PC-9 (cell line): ENCODE results near the gene RAB25.

Experiments
- EZH2 ChIP-seq: fragments of 200-600 bp; sonication (generic); IDR thresholded peaks from 2 replicates; pipeline ENCODE4 v1.8.0; 2017; ENCODE audit warnings: antibody characterized with exemption, low read depth
- TF ChIP-seq, protein P1 (sequence below): fragments of 200-600 bp; sonication (generic); conservative IDR thresholded peaks from 2 replicates; pipeline ENCODE4 v1.6.1; 2017; ENCODE audit warnings: mixed run types, antibody characterized with exemption, mild to moderate bottlenecking, moderate library complexity

DNA sequence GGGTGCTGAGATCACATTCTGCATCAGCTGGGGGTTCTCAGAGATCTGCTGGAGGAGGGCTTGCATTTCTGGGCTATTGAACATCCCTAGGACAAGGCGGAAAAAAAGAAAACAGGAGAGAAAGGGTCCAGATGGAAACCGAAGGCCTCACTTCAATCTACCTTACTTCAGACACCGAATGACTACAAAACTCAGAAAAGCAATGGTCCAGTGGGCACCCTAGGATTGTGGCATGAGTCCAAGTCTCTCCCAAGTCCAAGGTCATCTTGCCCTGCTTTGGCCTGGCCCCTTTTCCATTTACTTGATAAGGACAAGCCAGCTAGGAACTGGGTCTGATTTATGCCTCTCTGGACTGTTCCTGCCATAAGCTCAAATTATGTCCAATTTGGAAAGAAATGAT is 18.1 kb upstream of the RAB25 start:
- TF ChIP-seq, protein P1, sequence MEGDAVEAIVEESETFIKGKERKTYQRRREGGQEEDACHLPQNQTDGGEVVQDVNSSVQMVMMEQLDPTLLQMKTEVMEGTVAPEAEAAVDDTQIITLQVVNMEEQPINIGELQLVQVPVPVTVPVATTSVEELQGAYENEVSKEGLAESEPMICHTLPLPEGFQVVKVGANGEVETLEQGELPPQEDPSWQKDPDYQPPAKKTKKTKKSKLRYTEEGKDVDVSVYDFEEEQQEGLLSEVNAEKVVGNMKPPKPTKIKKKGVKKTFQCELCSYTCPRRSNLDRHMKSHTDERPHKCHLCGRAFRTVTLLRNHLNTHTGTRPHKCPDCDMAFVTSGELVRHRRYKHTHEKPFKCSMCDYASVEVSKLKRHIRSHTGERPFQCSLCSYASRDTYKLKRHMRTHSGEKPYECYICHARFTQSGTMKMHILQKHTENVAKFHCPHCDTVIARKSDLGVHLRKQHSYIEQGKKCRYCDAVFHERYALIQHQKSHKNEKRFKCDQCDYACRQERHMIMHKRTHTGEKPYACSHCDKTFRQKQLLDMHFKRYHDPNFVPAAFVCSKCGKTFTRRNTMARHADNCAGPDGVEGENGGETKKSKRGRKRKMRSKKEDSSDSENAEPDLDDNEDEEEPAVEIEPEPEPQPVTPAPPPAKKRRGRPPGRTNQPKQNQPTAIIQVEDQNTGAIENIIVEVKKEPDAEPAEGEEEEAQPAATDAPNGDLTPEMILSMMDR = no peak
- TF ChIP-seq EZH2 = no peak
